B cell (primary cell): ENCODE measurements around the gene MGAT4C. TPM values are rescaled to one million over a fixed set of nuclear protein-coding genes. Genes with fewer than 3 reads are reported as not detected.

Experiments used
- ATAC-seq: fragments of 200-7000 bp; cut with Tn5 transposase; one replicate; pipeline ENCODE4 v1.10.0; 2021; ENCODE audit warnings: low read depth, mild to moderate bottlenecking, moderate number of reproducible peaks, moderate library complexity
- CTCF ChIA-PET: fragments of 350-600 bp; sonication (Branson Sonifier 250); formaldehyde crosslinking; loops from one replicate; lab custom pipeline; 2021; ENCODE audit warnings: antibody characterized with exemption, inconsistent platforms; lab: Charles Lee
- POLR2A ChIA-PET: fragments of 350-600 bp; sonication (Branson Sonifier 250); formaldehyde crosslinking; loops from one replicate; lab custom pipeline; 2021; ENCODE audit warnings: antibody characterized with exemption; lab: Charles Lee
- DNase-seq: peaks from one replicate; pipeline ENCODE4 v3.0.0; 2013
- H2AFZ ChIP-seq: 2 replicates; pipeline ENCODE4 v1.6.1; 2012; ENCODE audit warnings: mild to moderate bottlenecking, low read depth, low read length; ENCODE audit not compliant: insufficient read depth, poor library complexity, severe bottlenecking
- H3K27ac ChIP-seq, 2 donors: 1 replicate in 1 of 2; 2 replicates in 1 of 2; pipeline ENCODE4 v1.5.1; 2012 to 2013; ENCODE audit warnings: low read length in 2 of 2, mild to moderate bottlenecking in 2 of 2, moderate library complexity in 1 of 2
- H3K27me3 ChIP-seq, 4 experiments: fragments of 200-600 bp in 1 of 4; sonication (generic) in 1 of 4; replicated peaks in 1 of 4; 1 replicate in 2 of 4; 2 replicates in 2 of 4; pipeline versions ENCODE4 v1.6.1 to v1.7.0; 2013 to 2016; ENCODE audit warnings: low read length in 3 of 4, mild to moderate bottlenecking in 2 of 4, mixed read lengths in 1 of 4, moderate library complexity in 1 of 4; ENCODE audit not compliant: insufficient read depth in 4 of 4, control insufficient read depth in 3 of 4; ENCODE audit errors: control extremely low read depth in 1 of 4
- H3K36me3 ChIP-seq, 2 experiments: replicated peaks in 1 of 2; 1 replicate in 1 of 2; 2 replicates in 1 of 2; pipeline versions ENCODE4 v1.6.1 to v1.7.1; 2013; ENCODE audit warnings: low read length in 1 of 2; ENCODE audit not compliant: insufficient read depth in 2 of 2, control insufficient read depth in 1 of 2; ENCODE audit errors: control extremely low read depth in 1 of 2, extremely low read depth in 1 of 2
- H3K4me1 ChIP-seq, 2 donors: fragments of 200-600 bp in 1 of 2; sonication (generic) in 1 of 2; 1 replicate in 1 of 2; 2 replicates in 1 of 2; pipeline versions ENCODE4 v1.5.1 to v1.6.1; 2013 to 2017; ENCODE audit warnings: low read length in 2 of 2; ENCODE audit not compliant: control insufficient read depth in 2 of 2, insufficient read depth in 2 of 2
- H3K4me2 ChIP-seq: replicated peaks from 2 replicates; pipeline ENCODE3; 2012; ENCODE audit warnings: mild to moderate bottlenecking, low read depth, low read length; ENCODE audit not compliant: poor library complexity, severe bottlenecking
- H3K4me3 ChIP-seq, 5 experiments: fragments of 200-600 bp in 1 of 5; sonication (generic) in 1 of 5; 1 replicate in 3 of 5; 2 replicates in 2 of 5; pipeline versions ENCODE4 v1.5.1 to v1.7.0; 2011 to 2016; ENCODE audit warnings: low read length in 4 of 5, mild to moderate bottlenecking in 4 of 5, low read depth in 2 of 5, control low read depth in 1 of 5, moderate library complexity in 1 of 5; ENCODE audit not compliant: insufficient read depth in 1 of 5; ENCODE audit errors: control extremely low read depth in 1 of 5, extremely low read depth in 1 of 5
- H3K79me2 ChIP-seq: fragments of 200-600 bp; sonication (generic); one replicate; pipeline ENCODE4 v1.6.0; 2016; ENCODE audit warnings: low read length; ENCODE audit not compliant: control insufficient read depth, insufficient read depth
- H3K9ac ChIP-seq: fragments of 200-600 bp; sonication (generic); 2 replicates; pipeline ENCODE4 v1.6.1; 2017; ENCODE audit warnings: mild to moderate bottlenecking, low read length, moderate library complexity
- H3K9me3 ChIP-seq, 3 donors: one replicate each; pipeline versions ENCODE4 v1.6.1 to v1.7.1; 2013; ENCODE audit warnings: low read length in 2 of 3; ENCODE audit not compliant: control insufficient read depth in 2 of 3, insufficient read depth in 1 of 3; ENCODE audit errors: control extremely low read depth in 1 of 3
- H4K20me1 ChIP-seq: 2 replicates; pipeline ENCODE4 v1.6.0; 2012; ENCODE audit warnings: mild to moderate bottlenecking, low read length; ENCODE audit not compliant: insufficient read depth, control insufficient read depth, poor library complexity, severe bottlenecking
- H3K27ac Mint-ChIP-seq: one replicate; pipeline ENCODE4 v1.8.0; 2021; ENCODE audit warnings: mixed read lengths
- H3K27me3 Mint-ChIP-seq: one replicate; pipeline ENCODE4 v1.8.0; 2021; ENCODE audit warnings: mixed read lengths
- H3K4me1 Mint-ChIP-seq: one replicate; pipeline ENCODE4 v1.8.0; 2021; ENCODE audit warnings: mixed read lengths
- H3K4me3 Mint-ChIP-seq: one replicate; pipeline ENCODE4 v1.8.0; 2021; ENCODE audit warnings: mixed read lengths
- H3K9me3 Mint-ChIP-seq: one replicate; pipeline ENCODE4 v1.8.0; 2022; ENCODE audit warnings: mixed read lengths; ENCODE audit not compliant: insufficient read depth
- EZH2 ChIP-seq: IDR thresholded peaks from 2 replicates; pipeline ENCODE4 v1.6.1; 2012; ENCODE audit warnings: borderline replicate concordance, low read depth, mild to moderate bottlenecking, moderate library complexity, low read length; ENCODE audit not compliant: insufficient read depth, poor library complexity, severe bottlenecking
- WGBS: methylation state at CpG from one replicate; pipeline ENCODE4 v1.1.5; 2013; ENCODE audit warnings: missing lambda C conversion rate; ENCODE audit not compliant: insufficient coverage; 5-methylcytosine and 5-hydroxymethylcytosine counted together
- intact Hi-C: fragments of 100-400 bp; cut with micrococcal nuclease; formaldehyde crosslinking; loops from one replicate; pipeline ENCODE4 v1.10.0; 2022
- polyA plus RNA-seq: library from polyadenylated mRNA; depleted of rRNA; stranded (reverse); fragments of >200 nt; gene quantifications from 2 replicates; pipeline ENCODE4 v1.2.3, GENCODE V29; 2012
- total RNA-seq, 2 donors: library from RNA; stranded (reverse); fragments of 120-200 nt in 1 of 2; gene quantifications; 1 replicate in 1 of 2; 2 replicates in 1 of 2; pipeline versions ENCODE4 v1.2.3 to v1.2.4, GENCODE V29; 2013 to 2022
- TF ChIP-seq, protein P1 (sequence below): fragments of 200-600 bp; IDR thresholded peaks from one replicate; pipeline ENCODE4 v1.8.0; 2022; ENCODE audit warnings: antibody characterized with exemption, mild to moderate bottlenecking

MGAT4C gene
- total and polyA plus RNA-seq, 2 donors (not counting 1 experiment from before 2014, with no cell fraction given) = not detected

DNA sequence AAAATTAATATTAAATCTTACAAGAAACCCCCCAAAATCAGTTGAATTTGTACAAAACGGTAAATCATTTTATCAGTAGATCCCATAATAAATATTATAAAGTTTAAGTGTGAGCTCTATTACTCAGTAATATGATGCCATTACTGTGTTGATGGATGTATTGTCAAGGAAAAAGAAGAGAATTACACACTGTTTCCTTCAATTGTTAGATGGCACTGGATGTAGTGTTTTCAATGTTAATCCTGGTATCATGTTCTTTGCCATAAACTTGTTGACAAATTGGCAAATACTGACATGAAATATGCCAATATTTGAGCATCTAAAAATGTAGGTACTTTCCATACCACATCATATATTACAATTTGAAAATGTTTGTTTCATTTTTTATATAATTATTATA, 280.5 kb downstream of the MGAT4C start:
- Histone ChIP-seq H3K27ac (no peak overlapping the region), H2AFZ (no peak overlapping the region), H4K20me1 (no peaks in the 10 kb centered on the region), H3K9me3 (no peaks in the 10 kb centered on the region), H3K4me2 (no peak overlapping the region), H3K36me3 (no peaks in the 10 kb centered on the region), H3K9ac (no peak overlapping the region), H3K27me3 (no peaks in the 10 kb centered on the region), H3K79me2 (no peaks in the 10 kb centered on the region), H3K4me3 (no peak overlapping the region), H3K4me1 (no peaks in the 10 kb centered on the region)
- WGBS = no CpG with 5 or more reads among the region's 1 CpG
- no peaks in the 10 kb centered on the region for H3K9me3 Mint-ChIP-seq
- POLR2A ChIA-PET = no interaction called here
- H3K27ac Mint-ChIP-seq = no peak overlapping the region
- intact Hi-C loops = no loop called here
- no peaks in the 10 kb centered on the region for H3K4me1 Mint-ChIP-seq
- TF ChIP-seq EZH2 = no peak
- TF ChIP-seq, protein P1, sequence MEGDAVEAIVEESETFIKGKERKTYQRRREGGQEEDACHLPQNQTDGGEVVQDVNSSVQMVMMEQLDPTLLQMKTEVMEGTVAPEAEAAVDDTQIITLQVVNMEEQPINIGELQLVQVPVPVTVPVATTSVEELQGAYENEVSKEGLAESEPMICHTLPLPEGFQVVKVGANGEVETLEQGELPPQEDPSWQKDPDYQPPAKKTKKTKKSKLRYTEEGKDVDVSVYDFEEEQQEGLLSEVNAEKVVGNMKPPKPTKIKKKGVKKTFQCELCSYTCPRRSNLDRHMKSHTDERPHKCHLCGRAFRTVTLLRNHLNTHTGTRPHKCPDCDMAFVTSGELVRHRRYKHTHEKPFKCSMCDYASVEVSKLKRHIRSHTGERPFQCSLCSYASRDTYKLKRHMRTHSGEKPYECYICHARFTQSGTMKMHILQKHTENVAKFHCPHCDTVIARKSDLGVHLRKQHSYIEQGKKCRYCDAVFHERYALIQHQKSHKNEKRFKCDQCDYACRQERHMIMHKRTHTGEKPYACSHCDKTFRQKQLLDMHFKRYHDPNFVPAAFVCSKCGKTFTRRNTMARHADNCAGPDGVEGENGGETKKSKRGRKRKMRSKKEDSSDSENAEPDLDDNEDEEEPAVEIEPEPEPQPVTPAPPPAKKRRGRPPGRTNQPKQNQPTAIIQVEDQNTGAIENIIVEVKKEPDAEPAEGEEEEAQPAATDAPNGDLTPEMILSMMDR = no peak
- no peak for DNase-seq
- no peaks in the 10 kb centered on the region for H3K27me3 Mint-ChIP-seq
- CTCF ChIA-PET = no interaction called here
- H3K4me3 Mint-ChIP-seq = no peak overlapping the region
- no peak for ATAC-seq

DNA sequence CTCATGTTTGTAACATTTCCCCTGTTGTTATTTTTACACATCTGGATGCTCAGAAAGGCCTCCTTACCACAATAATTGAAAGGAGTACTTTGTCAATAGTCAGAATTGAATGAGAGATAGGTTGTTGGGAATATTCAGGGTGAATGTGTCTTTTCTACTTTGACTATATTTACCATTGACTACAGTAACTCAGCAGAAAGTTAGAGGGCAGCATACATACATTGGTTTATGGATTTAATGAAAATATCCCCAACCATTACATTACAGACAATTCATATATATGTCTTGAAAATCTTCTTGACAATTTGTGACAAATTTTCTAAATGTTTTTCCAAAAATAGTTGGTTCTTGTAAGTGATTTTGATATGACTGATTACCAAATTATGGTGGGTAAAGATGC, 284.4 kb downstream of the MGAT4C start:
- no peak overlapping the region for H3K9ac ChIP-seq
- H3K4me3 ChIP-seq = no peak overlapping the region
- intact Hi-C loops = no loop called here
- no peaks in the 10 kb centered on the region for H4K20me1 ChIP-seq
- POLR2A ChIA-PET = no interaction called here
- no peak overlapping the region for H3K4me2 ChIP-seq
- ATAC-seq = no peak
- Mint-ChIP-seq H3K4me3 (no peak overlapping the region), H3K27me3 (no peaks in the 10 kb centered on the region), H3K4me1 (no peaks in the 10 kb centered on the region), H3K9me3 (no peaks in the 10 kb centered on the region), H3K27ac (no peak overlapping the region)
- TF ChIP-seq, protein P1 = no peak
- H3K27me3 ChIP-seq = no peaks in the 10 kb centered on the region
- CTCF ChIA-PET = no interaction called here
- H3K79me2 ChIP-seq = no peaks in the 10 kb centered on the region
- H3K27ac ChIP-seq = no peak overlapping the region
- H3K4me1 ChIP-seq = no peaks in the 10 kb centered on the region
- no peak overlapping the region for H2AFZ ChIP-seq
- no peaks in the 10 kb centered on the region for H3K36me3 ChIP-seq
- no peaks in the 10 kb centered on the region for H3K9me3 ChIP-seq
- no peak for DNase-seq
